ENCODE results near the gene CMTM8. TPM values are rescaled to one million over a fixed set of nuclear protein-coding genes. Genes with fewer than 3 reads are reported as not detected.

CMTM8 gene
- total and polyA plus RNA-seq, 12 donors = 2.1 to 8.4 (median 3.5) TPM

DNA sequence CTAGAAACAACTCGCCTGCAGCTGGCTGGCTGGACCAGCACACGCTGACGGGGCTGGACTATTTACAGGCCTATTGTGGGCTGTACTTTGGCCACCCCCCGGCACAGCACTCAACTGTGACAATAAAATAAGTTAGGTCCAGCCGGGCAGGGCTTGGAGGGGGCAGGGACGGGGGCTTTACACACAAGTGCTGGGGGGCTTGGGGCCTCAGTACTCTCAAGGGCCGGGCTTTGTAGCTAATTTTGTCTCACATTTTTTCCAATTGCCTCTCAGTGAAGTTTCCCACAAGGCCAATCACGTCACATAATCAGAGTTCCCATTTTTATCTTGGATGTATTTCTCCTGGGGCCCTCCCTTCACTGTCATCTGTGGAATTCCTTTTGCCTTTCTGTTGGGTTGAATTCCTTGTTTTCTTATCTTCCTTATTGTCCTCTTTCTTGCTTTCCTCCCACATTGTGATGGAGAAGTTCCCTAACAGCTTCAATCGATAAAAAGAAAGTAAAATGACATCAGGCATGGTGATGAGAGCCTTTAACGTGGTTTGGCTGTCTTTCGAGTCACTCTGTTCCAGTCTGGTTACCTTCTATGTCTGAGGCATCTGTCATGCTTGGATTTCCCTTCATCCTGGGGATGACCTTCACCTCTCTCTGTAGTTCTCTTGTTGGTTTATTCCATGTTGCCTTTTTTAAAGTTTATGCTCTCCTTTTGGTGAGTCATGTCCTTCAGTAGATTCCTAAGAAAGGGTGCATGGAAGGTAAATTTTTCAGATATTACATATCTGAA lies 109.1 kb downstream of the CMTM8 start:
- DNase-seq (peak; percentile 47 to 60), ATAC-seq (peak; percentile 77 to 92 (median 86))
- intact Hi-C loops (cut with DNase I) = loop anchor here in 1 of 10 donors (10.0 kb wide), 1 partner anchor 173 kb away; no protein-coding TSS in a partner anchor
- Histone ChIP-seq H3K27ac (peak overlapping the region in 9 of 10 donors; percentile 7 to 72 (median 54)), H3K4me3 (peak overlapping the region in 6 of 10 donors; percentile 4 to 23 (median 16)), H3K4me1 (peaks cover 0 to 22% (median 2%) of the 10 kb centered on the region in 9 donors), H3K36me3 (no peaks in the 10 kb centered on the region), H3K27me3 (no peaks in the 10 kb centered on the region), H3K9me3 (peaks cover 0 to 7% (median 0%) of the 10 kb centered on the region in 11 donors)
- 27 to 28% methylated on average over 11 of the region's 11 CpGs for WGBS, 2 donors
- TF ChIP-seq, protein P1, sequence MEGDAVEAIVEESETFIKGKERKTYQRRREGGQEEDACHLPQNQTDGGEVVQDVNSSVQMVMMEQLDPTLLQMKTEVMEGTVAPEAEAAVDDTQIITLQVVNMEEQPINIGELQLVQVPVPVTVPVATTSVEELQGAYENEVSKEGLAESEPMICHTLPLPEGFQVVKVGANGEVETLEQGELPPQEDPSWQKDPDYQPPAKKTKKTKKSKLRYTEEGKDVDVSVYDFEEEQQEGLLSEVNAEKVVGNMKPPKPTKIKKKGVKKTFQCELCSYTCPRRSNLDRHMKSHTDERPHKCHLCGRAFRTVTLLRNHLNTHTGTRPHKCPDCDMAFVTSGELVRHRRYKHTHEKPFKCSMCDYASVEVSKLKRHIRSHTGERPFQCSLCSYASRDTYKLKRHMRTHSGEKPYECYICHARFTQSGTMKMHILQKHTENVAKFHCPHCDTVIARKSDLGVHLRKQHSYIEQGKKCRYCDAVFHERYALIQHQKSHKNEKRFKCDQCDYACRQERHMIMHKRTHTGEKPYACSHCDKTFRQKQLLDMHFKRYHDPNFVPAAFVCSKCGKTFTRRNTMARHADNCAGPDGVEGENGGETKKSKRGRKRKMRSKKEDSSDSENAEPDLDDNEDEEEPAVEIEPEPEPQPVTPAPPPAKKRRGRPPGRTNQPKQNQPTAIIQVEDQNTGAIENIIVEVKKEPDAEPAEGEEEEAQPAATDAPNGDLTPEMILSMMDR (IDR thresholded peaks at IDR 0.05) = no peak

DNA sequence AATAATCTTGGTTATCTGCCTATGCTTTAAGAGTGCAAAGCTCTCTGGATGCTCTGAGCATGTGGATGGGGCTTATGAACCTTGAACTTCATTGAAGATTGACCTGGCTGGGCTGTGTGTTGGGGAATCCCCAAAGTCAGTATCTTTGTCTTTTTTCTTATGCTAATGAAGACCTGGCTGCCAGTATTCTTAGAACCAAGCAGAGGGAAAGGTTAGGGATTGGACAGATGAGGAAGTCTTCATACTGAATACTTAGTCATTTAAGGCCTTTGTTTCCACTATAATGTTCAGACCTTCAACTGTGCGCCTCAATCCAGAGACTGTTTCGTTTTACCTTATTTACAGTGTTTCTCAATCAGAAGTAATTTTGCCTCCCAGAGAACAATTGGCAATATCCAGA lies 110.7 kb downstream of the CMTM8 start:
- H3K9me3 ChIP-seq = peaks cover 0 to 7% (median 0%) of the 10 kb centered on the region in 11 donors
- peaks cover 0 to 22% (median 2%) of the 10 kb centered on the region in 9 donors for H3K4me1 ChIP-seq
- ATAC-seq (no peak), DNase-seq (no peak)
- no peak overlapping the region for H3K27ac ChIP-seq
- H3K4me3 ChIP-seq = no peak overlapping the region
- intact Hi-C loops (cut with DNase I) = loop anchor here in 1 of 10 donors (10.0 kb wide), 1 partner anchor 174 kb away; no protein-coding TSS in a partner anchor
- no peaks in the 10 kb centered on the region for H3K36me3 ChIP-seq
- TF ChIP-seq, protein P1 (IDR thresholded peaks at IDR 0.05) = no peak
- H3K27me3 ChIP-seq = no peaks in the 10 kb centered on the region
- 96 to 99% methylated on average over 2 of the region's 2 CpGs for WGBS, 2 donors

DNA sequence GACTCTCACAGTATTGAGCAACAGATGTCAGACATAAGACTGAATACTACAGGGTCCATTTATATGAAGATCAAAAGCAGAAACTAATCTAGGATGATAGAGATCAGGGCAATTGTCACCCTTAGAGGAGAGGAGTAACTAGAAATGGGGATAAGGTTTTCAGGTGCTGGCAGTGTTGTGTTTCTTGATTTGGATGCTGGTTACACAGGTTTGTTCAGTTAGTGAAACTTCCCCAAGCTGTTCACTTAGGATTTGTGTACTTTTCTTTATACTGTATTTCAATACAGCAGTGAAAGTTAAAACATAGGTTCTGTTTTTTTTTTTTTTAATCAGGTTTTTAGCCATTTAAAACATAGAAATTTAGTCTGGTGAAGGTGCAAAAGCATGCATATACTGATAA lies 114.1 kb downstream of the CMTM8 start:
- TF ChIP-seq, protein P1 (IDR thresholded peaks at IDR 0.05) = no peak
- Histone ChIP-seq H3K4me3 (no peak overlapping the region), H3K36me3 (peaks cover 0 to 3% (median 0%) of the 10 kb centered on the region in 9 donors), H3K27me3 (no peaks in the 10 kb centered on the region), H3K27ac (no peak overlapping the region), H3K9me3 (no peaks in the 10 kb centered on the region), H3K4me1 (peaks cover 0 to 29% (median 3%) of the 10 kb centered on the region in 9 donors)
- DNase-seq (no peak), ATAC-seq (no peak)
- intact Hi-C loops (cut with DNase I) = no loop called here

DNA sequence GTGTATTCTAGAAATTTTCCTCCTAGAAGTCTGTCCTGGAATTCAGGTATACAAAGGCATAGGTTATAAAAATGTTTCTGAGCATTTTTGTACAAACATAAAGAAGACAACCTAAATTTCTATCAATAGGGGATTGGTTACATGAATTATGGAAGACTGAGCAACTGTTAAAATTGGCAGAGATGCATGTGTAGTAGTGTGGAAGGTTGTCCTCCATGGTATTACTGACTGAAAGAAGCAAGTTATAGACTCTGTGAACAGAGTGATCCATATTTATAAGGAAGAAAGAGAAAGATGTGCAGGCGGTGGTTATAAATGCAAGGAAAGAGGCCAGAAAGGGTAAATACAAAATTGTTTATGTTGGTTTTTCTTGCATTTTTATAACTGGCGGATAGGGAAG lies 114.9 kb downstream of the CMTM8 start:
- no peaks in the 10 kb centered on the region for H3K9me3 ChIP-seq
- H3K4me1 ChIP-seq = peaks cover 0 to 29% (median 0%) of the 10 kb centered on the region in 9 donors
- DNase-seq = no peak
- WGBS, 2 donors = 95 to 96% methylated on average over 2 of the region's 2 CpGs
- H3K4me3 ChIP-seq = no peak overlapping the region
- TF ChIP-seq, protein P1 (IDR thresholded peaks at IDR 0.05) = no peak
- peaks cover 0 to 10% (median 0%) of the 10 kb centered on the region in 9 donors for H3K36me3 ChIP-seq
- no peak overlapping the region for H3K27ac ChIP-seq
- no peaks in the 10 kb centered on the region for H3K27me3 ChIP-seq
- intact Hi-C loops (cut with DNase I) = no loop called here
- no peak for ATAC-seq

All from heart right ventricle (tissue), 16 donors.